ENCODE measurements around the gene MPLKIP.

DNA sequence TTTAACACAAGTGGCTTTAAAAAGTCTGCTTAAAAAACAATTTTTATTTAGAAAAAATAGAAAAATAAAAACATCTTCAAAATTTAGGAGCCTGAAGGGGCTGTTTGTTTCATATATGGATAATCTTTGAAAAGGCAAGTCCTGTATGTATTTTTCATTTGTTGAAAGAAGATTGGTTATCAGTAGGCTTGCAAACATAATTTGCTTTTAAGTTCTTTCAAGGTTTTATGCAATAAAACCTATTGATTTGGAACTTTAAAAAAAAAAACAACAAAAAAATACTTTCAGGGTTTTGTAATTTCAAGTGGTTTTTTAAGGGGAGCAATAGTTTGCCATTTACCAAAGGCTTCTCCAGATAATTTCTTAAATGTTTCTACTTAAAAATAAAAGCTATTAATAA, 35.6 kb downstream of the MPLKIP start:
- TF ChIP-seq, protein P1, sequence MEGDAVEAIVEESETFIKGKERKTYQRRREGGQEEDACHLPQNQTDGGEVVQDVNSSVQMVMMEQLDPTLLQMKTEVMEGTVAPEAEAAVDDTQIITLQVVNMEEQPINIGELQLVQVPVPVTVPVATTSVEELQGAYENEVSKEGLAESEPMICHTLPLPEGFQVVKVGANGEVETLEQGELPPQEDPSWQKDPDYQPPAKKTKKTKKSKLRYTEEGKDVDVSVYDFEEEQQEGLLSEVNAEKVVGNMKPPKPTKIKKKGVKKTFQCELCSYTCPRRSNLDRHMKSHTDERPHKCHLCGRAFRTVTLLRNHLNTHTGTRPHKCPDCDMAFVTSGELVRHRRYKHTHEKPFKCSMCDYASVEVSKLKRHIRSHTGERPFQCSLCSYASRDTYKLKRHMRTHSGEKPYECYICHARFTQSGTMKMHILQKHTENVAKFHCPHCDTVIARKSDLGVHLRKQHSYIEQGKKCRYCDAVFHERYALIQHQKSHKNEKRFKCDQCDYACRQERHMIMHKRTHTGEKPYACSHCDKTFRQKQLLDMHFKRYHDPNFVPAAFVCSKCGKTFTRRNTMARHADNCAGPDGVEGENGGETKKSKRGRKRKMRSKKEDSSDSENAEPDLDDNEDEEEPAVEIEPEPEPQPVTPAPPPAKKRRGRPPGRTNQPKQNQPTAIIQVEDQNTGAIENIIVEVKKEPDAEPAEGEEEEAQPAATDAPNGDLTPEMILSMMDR (conservative IDR thresholded peaks at IDR 0.05 in 1 of 2, IDR thresholded peaks at IDR 0.05 in 1 of 2; ENCODE audit: low read depth in 1 of 2, low read length in 2 of 2): no peak
- TF ChIP-seq EZH2 (IDR thresholded peaks at IDR 0.05; ENCODE audit: low read length, missing control alignments): no peak

All from fibroblast of lung (primary cell).